K562 (cell line): ENCODE data around the gene NDUFA13. TPM values are rescaled to one million over a fixed set of nuclear protein-coding genes. Genes with fewer than 3 reads are reported as not detected.

Experiments used
- AFF1 ChIP-seq, 2 experiments: fragments of 450-650 bp; IDR thresholded peaks; 2 replicates each; pipeline ENCODE4 v1.6.1; 2018; ENCODE audit warnings: mild to moderate bottlenecking in 2 of 2, low read depth in 1 of 2; ENCODE audit not compliant: partially characterized antibody in 2 of 2
- ARHGAP35 ChIP-seq: fragments of 450-650 bp; IDR thresholded peaks from 2 replicates; pipeline ENCODE4 v1.6.1; 2018; ENCODE audit not compliant: partially characterized antibody
- ARID2 ChIP-seq: fragments of 450-650 bp; IDR thresholded peaks from 2 replicates; pipeline ENCODE4 v1.6.1; 2017; ENCODE audit warnings: antibody characterized with exemption, mild to moderate bottlenecking
- CREB3L1 ChIP-seq: fragments of 450-650 bp; IDR thresholded peaks from 2 replicates; pipeline ENCODE4 v1.6.1; 2014; ENCODE audit warnings: low read depth, mild to moderate bottlenecking, moderate library complexity, borderline replicate concordance
- FOXJ2 ChIP-seq: fragments of 200-800 bp; sonication (Bioruptor generic); IDR thresholded peaks from 2 replicates; pipeline ENCODE4 v1.6.1; 2016; ENCODE audit warnings: missing genetic modification characterization, missing compliant biosample characterization
- KDM2B ChIP-seq: fragments of 250-450 bp; sonication (Bioruptor Pico); IDR thresholded peaks from 2 replicates; pipeline ENCODE4 v1.8.0; 2021; ENCODE audit warnings: mild to moderate bottlenecking, moderate library complexity
- MTF1 ChIP-seq: fragments of 250-450 bp; sonication (Bioruptor Pico); IDR thresholded peaks from 2 replicates; pipeline ENCODE4 v1.9.0; 2021; ENCODE audit warnings: moderate library complexity, mild to moderate bottlenecking, inconsistent platforms, borderline replicate concordance
- NCOA2 ChIP-seq, 2 experiments: fragments of 450-650 bp; IDR thresholded peaks; 2 replicates each; pipeline ENCODE4 v1.6.1; 2018; ENCODE audit warnings: mild to moderate bottlenecking in 2 of 2, moderate library complexity in 1 of 2; ENCODE audit not compliant: partially characterized antibody in 2 of 2
- NONO ChIP-seq, 2 experiments: fragments of 200-400 bp in 1 of 2; fragments of 450-650 bp in 1 of 2; formaldehyde crosslinking in 1 of 2; IDR thresholded peaks; 2 replicates each; pipeline ENCODE4 v1.6.1; 2017; ENCODE audit warnings: low read depth in 2 of 2, mild to moderate bottlenecking in 2 of 2, moderate library complexity in 2 of 2, low read length in 1 of 2
- RNF2 ChIP-seq: sonication (generic); IDR thresholded peaks from 2 replicates; pipeline ENCODE4 v1.6.1; 2016
- SMARCA4 ChIP-seq: fragments of 450-650 bp; IDR thresholded peaks from 2 replicates; pipeline ENCODE4 v1.6.1; 2016
- TARDBP ChIP-seq: fragments of 450-650 bp; IDR thresholded peaks from 2 replicates; pipeline ENCODE4 v1.6.1; 2016
- ZBTB1 ChIP-seq: sonication (generic); formaldehyde crosslinking; IDR thresholded peaks from 2 replicates; pipeline ENCODE4 v1.8.1; 2023; ENCODE audit warnings: missing genetic modification reagents, low read depth, mild to moderate bottlenecking, borderline replicate concordance
- ZMIZ1 ChIP-seq, 2 experiments: fragments of 150-350 bp in 1 of 2; IDR thresholded peaks; 2 replicates each; pipeline ENCODE4 v1.6.1; 2012 to 2016; ENCODE audit warnings: low read depth in 2 of 2, low read length in 2 of 2, mild to moderate bottlenecking in 1 of 2, moderate library complexity in 1 of 2
- ZNF655 ChIP-seq: fragments of 250-450 bp; sonication (Bioruptor Pico); IDR thresholded peaks from 2 replicates; pipeline ENCODE4 v1.5.0; 2021
- polyA plus RNA-seq, 8 experiments: library from polyadenylated mRNA; depleted of rRNA in 4 of 8; stranded (reverse) in 5 of 8; unstranded in 3 of 8; fragments of >200 nt; fragmentation: Nextera tagmentation in 2 of 8; fragmentation: Illumina TruSeq in 1 of 8; extraction: Ambion mirVana in 2 of 8; extraction: Trizol in 1 of 8; gene quantifications; 2 replicates each; pipeline versions ENCODE4 v1.2.1 to v1.2.3, GENCODE V29; 2011 to 2014; ENCODE audit warnings: inconsistent platforms in 1 of 8, missing spikeins in 1 of 8
- total RNA-seq, 7 experiments: library from RNA; depleted of rRNA in 6 of 7; stranded (reverse); fragments of >200 nt in 6 of 7; fragmentation: Illumina TruSeq in 2 of 7; extraction: Trizol in 2 of 7; gene quantifications; 2 replicates each; pipeline versions ENCODE4 v1.2.1 to v1.2.3, GENCODE V29; 2011 to 2021; ENCODE audit warnings: low replicate concordance in 1 of 7

NDUFA13 gene
- total and polyA plus RNA-seq, 9 of the 15 experiments (the other 6 are each of a cell fraction or from before 2014, with no cell fraction given) = 146 to 596 (median 429) TPM

GRCh38 chr19:19531951-19532805 lies 16.2 kb downstream of the NDUFA13 start (continued):
- no peak for TF ChIP-seq AFF1 (IDR thresholded peaks at IDR 0.05; ENCODE audit: low read depth in 1 of 2, partially characterized antibody in 2 of 2)
- TF ChIP-seq SMARCA4 = no peak
- no peak for TF ChIP-seq ZMIZ1 (IDR thresholded peaks at IDR 0.05; ENCODE audit: low read depth in 2 of 2, low read length in 2 of 2)
- peak; percentile 88 for TF ChIP-seq ARID2
- TF ChIP-seq FOXJ2 = no peak
- TF ChIP-seq CREB3L1 = peak; percentile 36; the same call in 1 of the 2 replicates
- TF ChIP-seq TARDBP = no peak
- TF ChIP-seq MTF1 (CRISPR knock-in tag) = no peak
- no peak for TF ChIP-seq NONO (IDR thresholded peaks at IDR 0.05; ENCODE audit: low read depth in 2 of 2, low read length in 1 of 2)
- TF ChIP-seq ZNF655 (CRISPR knock-in tag) = no peak
- no peak for TF ChIP-seq NCOA2 (IDR thresholded peaks at IDR 0.05; ENCODE audit: partially characterized antibody in 2 of 2)
- no peak for TF ChIP-seq KDM2B (CRISPR knock-in tag)
- no peak for TF ChIP-seq ARHGAP35
- no peak for TF ChIP-seq RNF2
- no peak for TF ChIP-seq ZBTB1 (CRISPR knock-in tag)
